ENCODE measurements around the gene NR3C2.

DNA sequence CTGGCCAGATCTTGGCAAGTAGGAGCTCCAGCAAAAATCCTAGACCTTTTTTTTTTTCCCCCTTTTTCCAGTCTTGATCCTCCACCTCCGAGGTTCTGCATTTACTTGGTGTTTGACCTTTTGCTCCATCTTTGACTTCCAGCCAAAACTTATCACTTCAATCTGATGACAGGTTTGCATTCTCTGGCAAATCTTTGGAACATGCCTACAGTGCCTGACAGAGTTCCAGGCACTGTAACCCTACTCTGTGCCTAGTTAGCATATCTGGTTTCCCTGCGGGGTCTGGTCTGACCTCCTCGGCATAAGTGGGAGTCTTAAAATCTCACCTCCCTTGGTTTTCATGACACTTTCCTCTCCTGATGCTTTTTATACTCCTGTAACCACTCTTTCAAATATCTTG lies 39.4 kb upstream of the NR3C2 start:
- TF ChIP-seq POLR2AphosphoS5 (IDR thresholded peaks at IDR 0.05), result no peak
- TF ChIP-seq CTCF (IDR thresholded peaks at IDR 0.05), result no peak

Measured in prostate gland (tissue), 2 donors.